A673 (cell line): Measurements from ENCODE around the gene ADPRM. TPM values are rescaled to one million over a fixed set of nuclear protein-coding genes. Genes with fewer than 3 reads are reported as not detected.

Source experiments
- BruUV-seq: library from RNA; stranded (reverse); fragments of 400-500 nt; replicated peaks from 2 replicates; lab custom pipeline; 2021; lab: Mats Ljungman, UMichigan
- CTCF ChIA-PET: fragments of 300-600 bp; sonication (Branson Sonifier 250); formaldehyde crosslinking; loops from one replicate; lab custom pipeline; 2022; ENCODE audit warnings: antibody characterized with exemption; lab: Charles Lee
- POLR2A ChIA-PET: fragments of 300-600 bp; sonication (Branson Sonifier 250); formaldehyde crosslinking; loops from one replicate; lab custom pipeline; 2022; ENCODE audit warnings: antibody characterized with exemption; ENCODE audit not compliant: low non-redundant PET; lab: Charles Lee
- DNase-seq: peaks from one replicate; pipeline ENCODE4 v3.0.0-alpha.2; 2015; ENCODE audit warnings: low spot score
- H3K27ac ChIP-seq: fragments of 200-600 bp; sonication (generic); 2 replicates; pipeline ENCODE4 v1.5.1; 2016; ENCODE audit warnings: mixed run types, low read depth, mild to moderate bottlenecking, mixed read lengths, antibody characterized with exemption, low read length; ENCODE audit not compliant: poor library complexity, severe bottlenecking
- H3K27me3 ChIP-seq: fragments of 200-600 bp; sonication (generic); replicated peaks from 2 replicates; pipeline ENCODE4 v1.6.1; 2017; ENCODE audit warnings: mixed run types, low read depth, mild to moderate bottlenecking, mixed read lengths, antibody characterized with exemption, low read length; ENCODE audit not compliant: insufficient read depth, poor library complexity
- H3K36me3 ChIP-seq: fragments of 200-600 bp; sonication (generic); 2 replicates; pipeline ENCODE4 v1.6.1; 2016; ENCODE audit warnings: mixed run types, mild to moderate bottlenecking, mixed read lengths, antibody characterized with exemption, low read length; ENCODE audit not compliant: insufficient read depth, poor library complexity, severe bottlenecking
- H3K4me1 ChIP-seq: fragments of 200-600 bp; sonication (generic); 2 replicates; pipeline ENCODE4 v1.6.1; 2017; ENCODE audit warnings: mixed run types, mild to moderate bottlenecking, mixed read lengths, antibody characterized with exemption, low read length; ENCODE audit not compliant: insufficient read depth, poor library complexity, severe bottlenecking
- H3K4me3 ChIP-seq: fragments of 200-600 bp; sonication (generic); 2 replicates; pipeline ENCODE4 v1.5.1; 2016; ENCODE audit warnings: low read depth, mixed run types, mild to moderate bottlenecking, mixed read lengths, low read length; ENCODE audit not compliant: poor library complexity, severe bottlenecking
- H3K9me3 ChIP-seq: fragments of 200-600 bp; sonication (generic); 2 replicates; pipeline ENCODE4 v1.6.1; 2016; ENCODE audit warnings: mixed run types, low read depth, mild to moderate bottlenecking, mixed read lengths, antibody characterized with exemption, low read length; ENCODE audit not compliant: poor library complexity, severe bottlenecking
- EZH2 ChIP-seq: fragments of 200-600 bp; sonication (generic); IDR thresholded peaks from 2 replicates; pipeline ENCODE4 v1.6.1; 2017; ENCODE audit warnings: borderline replicate concordance, low read depth, mild to moderate bottlenecking, mixed read lengths, antibody characterized with exemption, low read length; ENCODE audit not compliant: poor library complexity, severe bottlenecking
- intact Hi-C: fragments of 100-400 bp; cut with micrococcal nuclease; formaldehyde crosslinking; loops from one replicate; pipeline ENCODE4 v1.10.0; 2022; ENCODE audit not compliant: unreplicated experiment
- total RNA-seq: library from RNA; stranded (reverse); gene quantifications from 2 replicates; pipeline ENCODE4 v1.2.3, GENCODE V29; 2021
- TF ChIP-seq, protein P1 (sequence below): fragments of 300-800, 200-600 bp; sonication (generic); conservative IDR thresholded peaks from 2 replicates; pipeline ENCODE4 v1.5.1; 2017; ENCODE audit warnings: low read depth, mild to moderate bottlenecking, antibody characterized with exemption, low read length, moderate library complexity, mixed read lengths

ADPRM gene
- total RNA-seq, 1 experiment from 2014 or later, result 8.4 TPM

DNA sequence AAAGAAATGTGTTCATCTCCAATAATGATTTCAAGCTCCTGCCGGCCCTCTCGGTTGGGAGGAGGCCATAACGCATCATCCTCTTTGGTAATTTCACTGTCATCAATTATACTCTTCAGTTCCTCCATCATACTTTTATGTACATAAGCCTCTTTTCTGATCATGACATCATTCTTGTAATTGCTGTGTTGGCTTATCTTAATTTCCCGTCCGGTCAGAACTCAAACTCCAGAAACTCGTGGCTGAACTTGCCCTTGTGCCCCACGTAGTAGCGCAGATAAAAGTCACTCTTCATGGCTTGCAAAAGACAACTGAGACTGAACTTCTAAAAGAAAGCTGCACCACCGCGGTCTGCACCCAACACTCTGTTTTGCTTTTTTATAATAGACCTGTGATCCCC lies 18.8 kb downstream of the ADPRM start:
- CTCF ChIA-PET, result no interaction called here
- no peaks in the 10 kb centered on the region for H3K9me3 ChIP-seq
- H3K4me1 ChIP-seq, result no peaks in the 10 kb centered on the region
- no peak overlapping the region for H3K27ac ChIP-seq
- intact Hi-C loops, result no loop called here
- H3K36me3 ChIP-seq, result peaks cover 8% of the 10 kb centered on the region
- H3K4me3 ChIP-seq, result no peak overlapping the region
- TF ChIP-seq, protein P1, sequence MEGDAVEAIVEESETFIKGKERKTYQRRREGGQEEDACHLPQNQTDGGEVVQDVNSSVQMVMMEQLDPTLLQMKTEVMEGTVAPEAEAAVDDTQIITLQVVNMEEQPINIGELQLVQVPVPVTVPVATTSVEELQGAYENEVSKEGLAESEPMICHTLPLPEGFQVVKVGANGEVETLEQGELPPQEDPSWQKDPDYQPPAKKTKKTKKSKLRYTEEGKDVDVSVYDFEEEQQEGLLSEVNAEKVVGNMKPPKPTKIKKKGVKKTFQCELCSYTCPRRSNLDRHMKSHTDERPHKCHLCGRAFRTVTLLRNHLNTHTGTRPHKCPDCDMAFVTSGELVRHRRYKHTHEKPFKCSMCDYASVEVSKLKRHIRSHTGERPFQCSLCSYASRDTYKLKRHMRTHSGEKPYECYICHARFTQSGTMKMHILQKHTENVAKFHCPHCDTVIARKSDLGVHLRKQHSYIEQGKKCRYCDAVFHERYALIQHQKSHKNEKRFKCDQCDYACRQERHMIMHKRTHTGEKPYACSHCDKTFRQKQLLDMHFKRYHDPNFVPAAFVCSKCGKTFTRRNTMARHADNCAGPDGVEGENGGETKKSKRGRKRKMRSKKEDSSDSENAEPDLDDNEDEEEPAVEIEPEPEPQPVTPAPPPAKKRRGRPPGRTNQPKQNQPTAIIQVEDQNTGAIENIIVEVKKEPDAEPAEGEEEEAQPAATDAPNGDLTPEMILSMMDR, result no peak
- TF ChIP-seq EZH2, result no peak
- DNase-seq, result no peak
- H3K27me3 ChIP-seq, result no peaks in the 10 kb centered on the region
- no TSS peak for BruUV-seq
- POLR2A ChIA-PET, result no interaction called here

DNA sequence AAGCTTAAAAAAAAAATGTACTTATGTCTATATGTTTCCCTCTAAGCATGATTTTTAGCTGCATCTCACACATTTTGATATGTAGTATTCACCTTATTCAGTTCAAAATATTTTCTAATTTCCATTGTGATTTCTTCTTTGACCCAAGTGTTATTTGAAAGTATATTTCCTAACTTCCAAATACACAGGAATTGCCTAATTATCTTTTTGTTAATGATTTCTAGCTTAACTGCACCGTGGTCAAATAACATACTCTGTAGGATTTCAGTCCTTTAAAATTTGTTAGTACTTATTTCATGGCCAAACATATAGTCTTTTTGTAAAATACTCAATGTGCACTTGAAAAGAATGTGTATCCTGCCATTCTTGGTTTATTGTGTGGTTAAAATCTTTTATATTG lies 21.2 kb downstream of the ADPRM start:
- intact Hi-C loops, result no loop called here
- Histone ChIP-seq H3K4me3 (no peak overlapping the region), H3K27me3 (no peaks in the 10 kb centered on the region), H3K27ac (no peak overlapping the region), H3K4me1 (no peaks in the 10 kb centered on the region), H3K9me3 (no peaks in the 10 kb centered on the region), H3K36me3 (no peaks in the 10 kb centered on the region)
- CTCF ChIA-PET, result no interaction called here
- no TSS peak for BruUV-seq
- POLR2A ChIA-PET, result no interaction called here
- TF ChIP-seq EZH2, result no peak
- TF ChIP-seq, protein P1, result no peak
- no peak for DNase-seq

GRCh38 chr17:10724546-10725195 lies 27.3 kb downstream of the ADPRM start:
- H3K9me3 ChIP-seq, result no peaks in the 10 kb centered on the region
- BruUV-seq, result no TSS peak
- H3K27me3 ChIP-seq, result no peaks in the 10 kb centered on the region
- no peak overlapping the region for H3K27ac ChIP-seq
- DNase-seq, result no peak
- ChIA-PET CTCF (interaction anchor here (0.7 kb wide), 1 partner anchor 55 kb away, joined by 5 read pairs; no protein-coding TSS in a partner anchor), POLR2A (no interaction called here)
- H3K4me3 ChIP-seq, result no peak overlapping the region
- H3K4me1 ChIP-seq, result no peaks in the 10 kb centered on the region
- intact Hi-C loops, result no loop called here
- H3K36me3 ChIP-seq, result no peaks in the 10 kb centered on the region
- TF ChIP-seq, protein P1, result no peak
- TF ChIP-seq EZH2, result no peak
